ENCODE measurements around the gene RASGRF2.

The RASGRF2 gene

GRCh38 chr5:80976985-80977384, 16.8 kb downstream of the RASGRF2 start:
- 88 to 90% methylated on average over 4 of the region's 4 CpGs for WGBS, 2 experiments
- no peaks in the 10 kb centered on the region for H3K4me1 ChIP-seq (ENCODE audit: control insufficient read depth, insufficient read depth, low read length)

GRCh38 chr5:80977764-80978163, 17.6 kb downstream of the RASGRF2 start:
- H3K9me3 ChIP-seq (ENCODE audit: control insufficient read depth, low read length): no peaks in the 10 kb centered on the region
- H3K36me3 ChIP-seq (ENCODE audit: control insufficient read depth, insufficient read depth, low read length): no peaks in the 10 kb centered on the region
- H3K4me3 ChIP-seq (ENCODE audit: insufficient read depth, low read depth, low read length): no peak overlapping the region
- no peaks in the 10 kb centered on the region for H3K4me1 ChIP-seq (ENCODE audit: control insufficient read depth, insufficient read depth, low read length)
- H3K27me3 ChIP-seq (ENCODE audit: control insufficient read depth, insufficient read depth, low read length, poor library complexity, severe bottlenecking): no peaks in the 10 kb centered on the region
- no peak overlapping the region for H3K27ac ChIP-seq (ENCODE audit: insufficient read depth, low read depth, low read length, poor library complexity, severe bottlenecking)
- no CpG with 5 or more reads among the region's 1 CpG for WGBS, 2 experiments

More at GRCh38 chr5:80976985-80977384, 16.8 kb downstream of the RASGRF2 start:
- H3K27me3 ChIP-seq (ENCODE audit: control insufficient read depth, insufficient read depth, low read length, poor library complexity, severe bottlenecking): no peaks in the 10 kb centered on the region
- no peaks in the 10 kb centered on the region for H3K36me3 ChIP-seq (ENCODE audit: control insufficient read depth, insufficient read depth, low read length)
- H3K4me3 ChIP-seq (ENCODE audit: insufficient read depth, low read depth, low read length): no peak overlapping the region
- H3K9me3 ChIP-seq (ENCODE audit: control insufficient read depth, low read length): no peaks in the 10 kb centered on the region
- no peak overlapping the region for H3K27ac ChIP-seq (ENCODE audit: insufficient read depth, low read depth, low read length, poor library complexity, severe bottlenecking)

GRCh38 chr5:80978772-80979317, 18.7 kb downstream of the RASGRF2 start:
- no peak overlapping the region for H3K4me3 ChIP-seq (ENCODE audit: insufficient read depth, low read depth, low read length)
- no peak overlapping the region for H3K27ac ChIP-seq (ENCODE audit: insufficient read depth, low read depth, low read length, poor library complexity, severe bottlenecking)
- H3K27me3 ChIP-seq (ENCODE audit: control insufficient read depth, insufficient read depth, low read length, poor library complexity, severe bottlenecking): no peaks in the 10 kb centered on the region
- no peaks in the 10 kb centered on the region for H3K4me1 ChIP-seq (ENCODE audit: control insufficient read depth, insufficient read depth, low read length)
- WGBS, 2 experiments: 89 to 94% methylated on average over 1 of the region's 1 CpG
- no peaks in the 10 kb centered on the region for H3K36me3 ChIP-seq (ENCODE audit: control insufficient read depth, insufficient read depth, low read length)
- no peaks in the 10 kb centered on the region for H3K9me3 ChIP-seq (ENCODE audit: control insufficient read depth, low read length)

GRCh38 chr5:80982093-80982492, 21.9 kb downstream of the RASGRF2 start:
- Histone ChIP-seq H3K36me3 (ENCODE audit: control insufficient read depth, insufficient read depth, low read length) (no peaks in the 10 kb centered on the region), H3K27ac (ENCODE audit: insufficient read depth, low read depth, low read length, poor library complexity, severe bottlenecking) (no peak overlapping the region), H3K27me3 (ENCODE audit: control insufficient read depth, insufficient read depth, low read length, poor library complexity, severe bottlenecking) (no peaks in the 10 kb centered on the region), H3K4me3 (ENCODE audit: insufficient read depth, low read depth, low read length) (no peak overlapping the region), H3K9me3 (ENCODE audit: control insufficient read depth, low read length) (no peaks in the 10 kb centered on the region), H3K4me1 (ENCODE audit: control insufficient read depth, insufficient read depth, low read length) (no peaks in the 10 kb centered on the region)
- WGBS, 2 experiments: 48 to 49% methylated on average over 4 of the region's 4 CpGs

GRCh38 chr5:80985600-80986228, 25.6 kb downstream of the RASGRF2 start:
- Histone ChIP-seq H3K4me1 (ENCODE audit: control insufficient read depth, insufficient read depth, low read length) (no peaks in the 10 kb centered on the region), H3K27ac (ENCODE audit: insufficient read depth, low read depth, low read length, poor library complexity, severe bottlenecking) (no peak overlapping the region), H3K4me3 (ENCODE audit: insufficient read depth, low read depth, low read length) (no peak overlapping the region), H3K27me3 (ENCODE audit: control insufficient read depth, insufficient read depth, low read length, poor library complexity, severe bottlenecking) (no peaks in the 10 kb centered on the region), H3K9me3 (ENCODE audit: control insufficient read depth, low read length) (no peaks in the 10 kb centered on the region), H3K36me3 (ENCODE audit: control insufficient read depth, insufficient read depth, low read length) (no peaks in the 10 kb centered on the region)
- WGBS, 2 experiments: 91 to 98% methylated on average over 2 of the region's 2 CpGs

GRCh38 chr5:80986382-80986781, 26.2 kb downstream of the RASGRF2 start:
- H3K4me1 ChIP-seq (ENCODE audit: control insufficient read depth, insufficient read depth, low read length): no peaks in the 10 kb centered on the region
- no peaks in the 10 kb centered on the region for H3K27me3 ChIP-seq (ENCODE audit: control insufficient read depth, insufficient read depth, low read length, poor library complexity, severe bottlenecking)
- 66 to 67% methylated on average over 3 of the region's 3 CpGs for WGBS, 2 experiments
- no peak overlapping the region for H3K27ac ChIP-seq (ENCODE audit: insufficient read depth, low read depth, low read length, poor library complexity, severe bottlenecking)
- no peaks in the 10 kb centered on the region for H3K36me3 ChIP-seq (ENCODE audit: control insufficient read depth, insufficient read depth, low read length)
- H3K9me3 ChIP-seq (ENCODE audit: control insufficient read depth, low read length): no peaks in the 10 kb centered on the region
- H3K4me3 ChIP-seq (ENCODE audit: insufficient read depth, low read depth, low read length): no peak overlapping the region

GRCh38 chr5:80987078-80987766, 27.1 kb downstream of the RASGRF2 start:
- Histone ChIP-seq H3K27me3 (ENCODE audit: control insufficient read depth, insufficient read depth, low read length, poor library complexity, severe bottlenecking) (no peaks in the 10 kb centered on the region), H3K36me3 (ENCODE audit: control insufficient read depth, insufficient read depth, low read length) (no peaks in the 10 kb centered on the region), H3K27ac (ENCODE audit: insufficient read depth, low read depth, low read length, poor library complexity, severe bottlenecking) (no peak overlapping the region), H3K4me1 (ENCODE audit: control insufficient read depth, insufficient read depth, low read length) (no peaks in the 10 kb centered on the region), H3K4me3 (ENCODE audit: insufficient read depth, low read depth, low read length) (no peak overlapping the region), H3K9me3 (ENCODE audit: control insufficient read depth, low read length) (no peaks in the 10 kb centered on the region)
- WGBS, 2 experiments: 87 to 92% methylated on average over 7 of the region's 7 CpGs

GRCh38 chr5:80988419-80988935, 28.3 kb downstream of the RASGRF2 start:
- no peak overlapping the region for H3K27ac ChIP-seq (ENCODE audit: insufficient read depth, low read depth, low read length, poor library complexity, severe bottlenecking)
- WGBS, 2 experiments: 100% methylated on average over 1 of the region's 2 CpGs; no CpG with 5 or more reads in 1 of the 2 experiments

GRCh38 chr5:80989883-80990282, 29.7 kb downstream of the RASGRF2 start:
- no peaks in the 10 kb centered on the region for H3K36me3 ChIP-seq (ENCODE audit: control insufficient read depth, insufficient read depth, low read length)
- H3K4me3 ChIP-seq (ENCODE audit: insufficient read depth, low read depth, low read length): no peak overlapping the region
- no peak overlapping the region for H3K27ac ChIP-seq (ENCODE audit: insufficient read depth, low read depth, low read length, poor library complexity, severe bottlenecking)
- WGBS, 2 experiments: 94% methylated on average over 2 to 3 of the region's 3 CpGs
- H3K9me3 ChIP-seq (ENCODE audit: control insufficient read depth, low read length): no peaks in the 10 kb centered on the region
- H3K27me3 ChIP-seq (ENCODE audit: control insufficient read depth, insufficient read depth, low read length, poor library complexity, severe bottlenecking): no peaks in the 10 kb centered on the region
- no peaks in the 10 kb centered on the region for H3K4me1 ChIP-seq (ENCODE audit: control insufficient read depth, insufficient read depth, low read length)

More at GRCh38 chr5:80988419-80988935, 28.3 kb downstream of the RASGRF2 start:
- Histone ChIP-seq H3K36me3 (ENCODE audit: control insufficient read depth, insufficient read depth, low read length) (no peaks in the 10 kb centered on the region), H3K4me1 (ENCODE audit: control insufficient read depth, insufficient read depth, low read length) (no peaks in the 10 kb centered on the region), H3K27me3 (ENCODE audit: control insufficient read depth, insufficient read depth, low read length, poor library complexity, severe bottlenecking) (no peaks in the 10 kb centered on the region), H3K4me3 (ENCODE audit: insufficient read depth, low read depth, low read length) (no peak overlapping the region), H3K9me3 (ENCODE audit: control insufficient read depth, low read length) (no peaks in the 10 kb centered on the region)

GRCh38 chr5:80990527-80990926, 30.4 kb downstream of the RASGRF2 start:
- no peaks in the 10 kb centered on the region for H3K36me3 ChIP-seq (ENCODE audit: control insufficient read depth, insufficient read depth, low read length)
- H3K4me3 ChIP-seq (ENCODE audit: insufficient read depth, low read depth, low read length): no peak overlapping the region
- H3K4me1 ChIP-seq (ENCODE audit: control insufficient read depth, insufficient read depth, low read length): no peaks in the 10 kb centered on the region
- no peaks in the 10 kb centered on the region for H3K9me3 ChIP-seq (ENCODE audit: control insufficient read depth, low read length)
- no peak overlapping the region for H3K27ac ChIP-seq (ENCODE audit: insufficient read depth, low read depth, low read length, poor library complexity, severe bottlenecking)
- WGBS, 2 experiments: 70 to 80% methylated on average over 2 of the region's 2 CpGs
- H3K27me3 ChIP-seq (ENCODE audit: control insufficient read depth, insufficient read depth, low read length, poor library complexity, severe bottlenecking): no peaks in the 10 kb centered on the region

All from ectodermal cell (in vitro differentiated cells).